OCI-LY7 (cell line): Measurements from ENCODE around the gene KCNQ1. TPM values are rescaled to one million over a fixed set of nuclear protein-coding genes. Genes with fewer than 3 reads are reported as not detected.

Experiments
- BruUV-seq: library from RNA; stranded (reverse); fragments of 400-500 nt; replicated peaks from 2 replicates; lab custom pipeline; 2021; lab: Mats Ljungman, UMichigan
- CTCF ChIA-PET: fragments of 300-600 bp; sonication (Branson Sonifier 250); formaldehyde crosslinking; loops from one replicate; lab custom pipeline; 2022; ENCODE audit warnings: antibody characterized with exemption; ENCODE audit not compliant: unreplicated experiment; lab: Charles Lee
- POLR2A ChIA-PET: fragments of 300-600 bp; sonication (Branson Sonifier 250); formaldehyde crosslinking; loops from one replicate; lab custom pipeline; 2022; ENCODE audit warnings: antibody characterized with exemption; lab: Charles Lee
- DNase-seq: peaks from one replicate; pipeline ENCODE4 v3.0.0-alpha.2; 2015; ENCODE audit warnings: low spot score
- H2AFZ ChIP-seq: fragments of 200-600 bp; sonication (generic), shearing (Covaris generic); 2 replicates; pipeline ENCODE4 v1.6.1; 2014; ENCODE audit warnings: mild to moderate bottlenecking, antibody characterized with exemption, low read length, moderate library complexity
- H3K27ac ChIP-seq: fragments of 200-600 bp; sonication (generic); 2 replicates; pipeline ENCODE4 v1.5.1; 2014; ENCODE audit warnings: mixed run types, low read depth, mild to moderate bottlenecking, moderate library complexity, low read length, inconsistent platforms; ENCODE audit not compliant: poor library complexity, severe bottlenecking
- H3K36me3 ChIP-seq: fragments of 200-600 bp; sonication (generic); 2 replicates; pipeline ENCODE4 v1.6.1; 2014; ENCODE audit warnings: mild to moderate bottlenecking, antibody characterized with exemption, low read length, moderate library complexity, mixed read lengths; ENCODE audit not compliant: insufficient read depth
- H3K4me1 ChIP-seq: fragments of 200-600 bp; sonication (generic); 2 replicates; pipeline ENCODE4 v1.5.1; 2014; ENCODE audit warnings: mild to moderate bottlenecking, low read length; ENCODE audit not compliant: insufficient read depth, poor library complexity, severe bottlenecking
- H3K4me2 ChIP-seq: fragments of 200-600 bp; sonication (generic); 2 replicates; pipeline ENCODE4 v1.6.1; 2014; ENCODE audit warnings: mild to moderate bottlenecking, low read length
- H3K4me3 ChIP-seq: fragments of 200-600 bp; sonication (generic); 2 replicates; pipeline ENCODE4 v1.5.1; 2014; ENCODE audit warnings: mild to moderate bottlenecking, low read depth, low read length; ENCODE audit not compliant: poor library complexity, severe bottlenecking
- H3K79me2 ChIP-seq: fragments of 200-600 bp; sonication (generic); 2 replicates; pipeline ENCODE4 v1.6.1; 2016; ENCODE audit warnings: low read depth, mild to moderate bottlenecking, low read length, moderate library complexity, mixed read lengths; ENCODE audit not compliant: insufficient read depth
- H3K9me2 ChIP-seq: fragments of 200-600 bp; sonication (generic); 2 replicates; pipeline ENCODE4 v1.6.1; 2016; ENCODE audit warnings: mild to moderate bottlenecking, low read length, mixed read lengths; ENCODE audit not compliant: insufficient read depth
- H3K9me3 ChIP-seq: fragments of 200-600 bp; sonication (generic); 2 replicates; pipeline ENCODE4 v1.6.1; 2014; ENCODE audit warnings: mild to moderate bottlenecking, mixed run types, low read length, mixed read lengths
- H4K20me1 ChIP-seq: fragments of 200-600 bp; sonication (generic); 2 replicates; pipeline ENCODE4 v1.6.1; 2014; ENCODE audit warnings: mild to moderate bottlenecking, antibody characterized with exemption, low read length, moderate library complexity, mixed read lengths; ENCODE audit not compliant: insufficient read depth
- EZH2phosphoT487 ChIP-seq: fragments of 200-600 bp; sonication (generic); IDR thresholded peaks from 2 replicates; pipeline ENCODE4 v1.6.1; 2018; ENCODE audit warnings: low read depth, borderline replicate concordance, mild to moderate bottlenecking, mixed run types, antibody characterized with exemption, low read length, moderate library complexity, mixed read lengths
- intact Hi-C: fragments of 100-400 bp; cut with micrococcal nuclease; formaldehyde crosslinking; loops from one replicate; pipeline ENCODE4 v1.10.0; 2022; ENCODE audit not compliant: unreplicated experiment
- total RNA-seq, 2 experiments: library from RNA; depleted of rRNA in 1 of 2; stranded (reverse); fragments of >200 nt in 1 of 2; shearing (Covaris generic) in 1 of 2; gene quantifications; 2 replicates each; pipeline ENCODE4 v1.2.3, GENCODE V29; 2014 to 2022
- TF ChIP-seq, protein P1 (sequence below): fragments of 200-600 bp; sonication (generic); conservative IDR thresholded peaks from 2 replicates; pipeline ENCODE4 v1.5.1; 2014; ENCODE audit warnings: mild to moderate bottlenecking, antibody characterized with exemption, low read length, moderate library complexity, mixed read lengths

The KCNQ1 gene
- total RNA-seq, 2 experiments from 2014 or later: 0.22 to 1.3 TPM

DNA sequence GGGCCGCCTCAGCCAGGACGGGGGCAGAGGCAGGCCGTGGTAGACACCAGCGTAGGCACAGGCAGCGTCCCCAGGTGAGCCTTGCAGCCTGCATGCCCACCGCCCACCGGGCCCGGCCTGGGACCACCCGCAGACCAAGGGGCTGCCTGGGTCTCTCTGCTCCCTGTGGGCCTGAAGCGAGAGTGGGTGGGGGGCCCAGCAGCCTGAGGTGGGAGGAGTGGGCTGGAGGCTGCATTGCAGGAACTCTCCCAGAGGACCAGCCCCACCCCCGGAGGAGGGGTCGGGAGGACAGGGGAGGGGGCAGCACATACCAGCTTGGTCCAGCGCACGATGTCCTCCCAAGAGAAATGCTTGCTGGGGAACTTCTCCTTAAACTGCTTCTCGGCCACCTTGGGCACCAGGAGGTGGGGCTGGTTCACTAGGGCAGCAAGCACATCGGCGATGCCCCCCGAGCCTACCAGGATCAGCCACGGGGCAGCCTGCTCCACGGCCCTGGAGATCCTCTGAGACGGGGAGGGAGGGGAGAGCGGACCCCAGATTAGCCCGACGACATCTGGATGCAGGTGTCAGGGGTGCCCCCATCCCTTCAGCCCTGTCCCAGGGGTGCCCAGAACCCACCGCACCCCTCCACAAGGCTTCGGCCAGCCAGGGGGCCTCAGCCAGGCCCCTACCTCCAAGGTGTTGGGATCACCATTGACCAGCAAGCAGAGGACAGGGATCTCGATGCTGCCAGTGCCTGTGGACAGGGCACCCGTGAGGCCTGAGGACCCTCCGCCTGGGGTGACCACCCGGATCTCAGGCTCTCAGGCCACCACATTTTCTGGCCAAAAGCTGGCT is 26.7 kb upstream of the KCNQ1 start:
- H3K9me3 ChIP-seq: no peaks in the 10 kb centered on the region
- no peaks in the 10 kb centered on the region for H3K79me2 ChIP-seq
- no peak overlapping the region for H3K27ac ChIP-seq
- no peak overlapping the region for H3K4me2 ChIP-seq
- no TSS peak for BruUV-seq
- H2AFZ ChIP-seq: no peak overlapping the region
- no peaks in the 10 kb centered on the region for H3K9me2 ChIP-seq
- no peaks in the 10 kb centered on the region for H4K20me1 ChIP-seq
- H3K4me1 ChIP-seq: no peaks in the 10 kb centered on the region
- H3K36me3 ChIP-seq: no peaks in the 10 kb centered on the region
- DNase-seq: no peak
- POLR2A ChIA-PET: no interaction called here
- intact Hi-C loops: no loop called here
- CTCF ChIA-PET: interaction anchor here (4.7 kb wide), 1 partner anchor 112 kb away, joined by 44 read pairs; no protein-coding TSS in a partner anchor
- no peak for TF ChIP-seq EZH2phosphoT487
- TF ChIP-seq, protein P1, sequence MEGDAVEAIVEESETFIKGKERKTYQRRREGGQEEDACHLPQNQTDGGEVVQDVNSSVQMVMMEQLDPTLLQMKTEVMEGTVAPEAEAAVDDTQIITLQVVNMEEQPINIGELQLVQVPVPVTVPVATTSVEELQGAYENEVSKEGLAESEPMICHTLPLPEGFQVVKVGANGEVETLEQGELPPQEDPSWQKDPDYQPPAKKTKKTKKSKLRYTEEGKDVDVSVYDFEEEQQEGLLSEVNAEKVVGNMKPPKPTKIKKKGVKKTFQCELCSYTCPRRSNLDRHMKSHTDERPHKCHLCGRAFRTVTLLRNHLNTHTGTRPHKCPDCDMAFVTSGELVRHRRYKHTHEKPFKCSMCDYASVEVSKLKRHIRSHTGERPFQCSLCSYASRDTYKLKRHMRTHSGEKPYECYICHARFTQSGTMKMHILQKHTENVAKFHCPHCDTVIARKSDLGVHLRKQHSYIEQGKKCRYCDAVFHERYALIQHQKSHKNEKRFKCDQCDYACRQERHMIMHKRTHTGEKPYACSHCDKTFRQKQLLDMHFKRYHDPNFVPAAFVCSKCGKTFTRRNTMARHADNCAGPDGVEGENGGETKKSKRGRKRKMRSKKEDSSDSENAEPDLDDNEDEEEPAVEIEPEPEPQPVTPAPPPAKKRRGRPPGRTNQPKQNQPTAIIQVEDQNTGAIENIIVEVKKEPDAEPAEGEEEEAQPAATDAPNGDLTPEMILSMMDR: no peak
- no peak overlapping the region for H3K4me3 ChIP-seq

DNA sequence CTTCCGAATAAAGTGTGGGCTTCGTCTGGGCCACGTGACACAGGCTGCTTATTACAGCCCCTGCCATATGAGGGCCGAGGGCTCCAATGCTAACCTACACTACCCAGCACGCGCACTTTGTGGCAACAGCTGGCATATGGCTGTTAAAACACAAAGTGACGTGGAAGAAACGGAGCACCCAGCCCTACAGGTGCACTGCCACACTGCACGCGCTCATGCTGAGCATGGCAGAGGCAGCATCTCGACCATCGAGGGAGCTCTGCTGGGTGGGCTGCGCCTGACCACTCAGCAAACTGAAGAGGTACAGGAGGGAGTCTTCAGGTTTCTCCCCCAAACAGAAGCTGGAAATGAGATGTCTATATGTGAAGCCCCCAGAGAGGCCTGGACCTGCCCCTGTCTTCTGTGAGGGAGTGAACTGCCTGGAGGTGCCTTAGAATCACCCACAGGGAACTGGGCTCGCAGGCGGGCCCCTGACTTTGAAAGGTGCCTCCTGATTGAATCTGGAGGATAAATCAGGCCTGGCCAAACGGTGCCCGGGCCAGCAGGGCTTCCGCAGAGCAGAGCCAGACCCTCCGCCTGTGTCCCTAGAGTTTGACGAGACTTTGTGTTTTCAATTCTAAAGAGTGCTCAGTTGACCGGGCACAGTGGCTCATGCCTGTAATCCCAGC is 26.0 kb upstream of the KCNQ1 start:
- no peak for DNase-seq
- H4K20me1 ChIP-seq: no peaks in the 10 kb centered on the region
- no peak for TF ChIP-seq EZH2phosphoT487
- TF ChIP-seq, protein P1: no peak
- H3K4me1 ChIP-seq: no peaks in the 10 kb centered on the region
- H3K79me2 ChIP-seq: no peaks in the 10 kb centered on the region
- CTCF ChIA-PET: interaction anchor here (4.7 kb wide), 1 partner anchor 113 kb away, joined by 44 read pairs; no protein-coding TSS in a partner anchor
- H3K27ac ChIP-seq: no peak overlapping the region
- no peak overlapping the region for H2AFZ ChIP-seq
- H3K36me3 ChIP-seq: no peaks in the 10 kb centered on the region
- intact Hi-C loops: loop anchor here (1.0 kb wide), 2 partner anchors 114 to 222 kb away; no protein-coding TSS in a partner anchor
- H3K4me2 ChIP-seq: no peak overlapping the region
- H3K4me3 ChIP-seq: no peak overlapping the region
- H3K9me3 ChIP-seq: no peaks in the 10 kb centered on the region
- BruUV-seq: no TSS peak
- POLR2A ChIA-PET: interaction anchor here (0.7 kb wide), 2 partner anchors 112 to 122 kb away, joined by 3 to 6 read pairs; no protein-coding TSS in a partner anchor
- H3K9me2 ChIP-seq: no peaks in the 10 kb centered on the region
